Thoracic aorta (tissue), 2 donors: Measurements from ENCODE around the gene IL6ST. TPM values are rescaled to one million over a fixed set of nuclear protein-coding genes. Genes with fewer than 3 reads are reported as not detected.

ENCODE experiments used
- ATAC-seq: fragments of 150-250 bp; one replicate; pipeline ENCODE4 v1.8.0; 2017; ENCODE audit warnings: low read depth; ENCODE audit not compliant: insufficient number of reproducible peaks, low FRiP score
- DNase-seq: peaks from one replicate; pipeline ENCODE4 v3.0.0-alpha.2; 2020; ENCODE audit warnings: low spot score
- H3K27ac ChIP-seq, 2 donors: fragments of 200-600 bp; sonication (generic); 1 replicate in 1 of 2; 2 replicates in 1 of 2; pipeline ENCODE4 v1.5.1; 2016; ENCODE audit warnings: mild to moderate bottlenecking in 2 of 2, moderate library complexity in 2 of 2
- H3K27me3 ChIP-seq: fragments of 200-600 bp; sonication (generic); replicated peaks from 2 replicates; pipeline ENCODE4 v1.6.0; 2016; ENCODE audit warnings: mild to moderate bottlenecking; ENCODE audit not compliant: insufficient read depth
- H3K36me3 ChIP-seq: fragments of 200-600 bp; sonication (generic); one replicate; pipeline ENCODE4 v1.5.1; 2016
- H3K4me1 ChIP-seq, 2 donors: fragments of 200-600 bp; sonication (generic); 1 replicate in 1 of 2; 2 replicates in 1 of 2; pipeline versions ENCODE4 v1.5.1 to v1.6.0; 2016; ENCODE audit warnings: low read depth in 2 of 2, mild to moderate bottlenecking in 1 of 2; ENCODE audit not compliant: control insufficient read depth in 1 of 2
- H3K4me3 ChIP-seq: fragments of 200-600 bp; sonication (generic); 2 replicates; pipeline ENCODE4 v1.5.1; 2016; ENCODE audit warnings: mild to moderate bottlenecking
- H3K9me3 ChIP-seq: fragments of 200-600 bp; sonication (generic); 2 replicates; pipeline ENCODE4 v1.5.1; 2016
- total RNA-seq, 2 donors: library from RNA; depleted of rRNA; stranded (reverse); fragments of >200 nt; gene quantifications; one replicate each; pipeline versions ENCODE4 v1.1.0 to v1.2.3, GENCODE V29; 2016
- TF ChIP-seq, protein P1 (sequence below): fragments of 200-600 bp; sonication (generic); IDR thresholded peaks from one replicate; pipeline ENCODE4 v1.5.1; 2019; ENCODE audit warnings: antibody characterized with exemption

The IL6ST gene
- total RNA-seq, 2 donors from 2014 or later, result 236 to 490 TPM

DNA sequence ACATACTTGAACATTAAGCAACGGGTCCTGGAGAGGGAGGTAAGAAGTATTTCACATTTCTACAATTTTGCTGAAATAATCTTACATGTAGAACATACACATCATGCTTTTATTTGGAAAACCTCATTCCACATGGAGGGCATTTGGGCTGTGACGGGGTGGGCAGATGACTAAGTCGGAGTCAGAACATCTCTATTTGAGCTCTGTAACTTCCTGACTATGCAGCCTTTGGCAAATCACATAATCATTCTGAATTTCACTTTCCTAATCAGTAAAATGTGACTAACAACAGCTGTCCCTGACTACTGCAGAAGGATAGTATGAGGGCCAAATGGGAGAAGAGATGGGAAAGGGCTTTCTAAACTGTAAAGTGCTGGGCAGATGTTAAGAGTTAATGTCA, 17.1 kb upstream of the IL6ST start:
- H3K27ac ChIP-seq, result no peak overlapping the region
- ATAC-seq (no peak), DNase-seq (no peak)
- H3K4me1 ChIP-seq, result no peaks in the 10 kb centered on the region
- no peaks in the 10 kb centered on the region for H3K36me3 ChIP-seq
- H3K27me3 ChIP-seq, result no peaks in the 10 kb centered on the region
- TF ChIP-seq, protein P1, sequence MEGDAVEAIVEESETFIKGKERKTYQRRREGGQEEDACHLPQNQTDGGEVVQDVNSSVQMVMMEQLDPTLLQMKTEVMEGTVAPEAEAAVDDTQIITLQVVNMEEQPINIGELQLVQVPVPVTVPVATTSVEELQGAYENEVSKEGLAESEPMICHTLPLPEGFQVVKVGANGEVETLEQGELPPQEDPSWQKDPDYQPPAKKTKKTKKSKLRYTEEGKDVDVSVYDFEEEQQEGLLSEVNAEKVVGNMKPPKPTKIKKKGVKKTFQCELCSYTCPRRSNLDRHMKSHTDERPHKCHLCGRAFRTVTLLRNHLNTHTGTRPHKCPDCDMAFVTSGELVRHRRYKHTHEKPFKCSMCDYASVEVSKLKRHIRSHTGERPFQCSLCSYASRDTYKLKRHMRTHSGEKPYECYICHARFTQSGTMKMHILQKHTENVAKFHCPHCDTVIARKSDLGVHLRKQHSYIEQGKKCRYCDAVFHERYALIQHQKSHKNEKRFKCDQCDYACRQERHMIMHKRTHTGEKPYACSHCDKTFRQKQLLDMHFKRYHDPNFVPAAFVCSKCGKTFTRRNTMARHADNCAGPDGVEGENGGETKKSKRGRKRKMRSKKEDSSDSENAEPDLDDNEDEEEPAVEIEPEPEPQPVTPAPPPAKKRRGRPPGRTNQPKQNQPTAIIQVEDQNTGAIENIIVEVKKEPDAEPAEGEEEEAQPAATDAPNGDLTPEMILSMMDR, result no peak
- H3K9me3 ChIP-seq, result no peaks in the 10 kb centered on the region
- H3K4me3 ChIP-seq, result no peak overlapping the region

DNA sequence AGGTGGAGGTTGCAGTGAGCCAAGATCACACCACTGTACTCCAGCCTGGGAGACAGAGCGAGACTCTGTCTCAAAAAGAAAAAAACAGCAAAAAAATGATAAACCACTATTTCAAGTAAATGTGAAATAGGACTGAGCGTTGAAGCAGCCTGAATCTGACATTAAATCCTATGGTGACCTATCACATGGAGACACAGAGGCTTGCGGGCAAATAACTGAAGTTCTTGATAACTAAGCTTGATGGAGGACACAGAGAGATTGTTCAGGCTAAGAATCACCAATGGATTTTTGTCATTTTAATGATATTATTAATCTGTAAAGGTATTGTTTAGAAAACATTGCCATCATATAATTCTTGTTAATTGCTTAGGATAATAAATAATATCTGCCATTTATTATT, 15.7 kb upstream of the IL6ST start:
- no peak overlapping the region for H3K27ac ChIP-seq

DNA sequence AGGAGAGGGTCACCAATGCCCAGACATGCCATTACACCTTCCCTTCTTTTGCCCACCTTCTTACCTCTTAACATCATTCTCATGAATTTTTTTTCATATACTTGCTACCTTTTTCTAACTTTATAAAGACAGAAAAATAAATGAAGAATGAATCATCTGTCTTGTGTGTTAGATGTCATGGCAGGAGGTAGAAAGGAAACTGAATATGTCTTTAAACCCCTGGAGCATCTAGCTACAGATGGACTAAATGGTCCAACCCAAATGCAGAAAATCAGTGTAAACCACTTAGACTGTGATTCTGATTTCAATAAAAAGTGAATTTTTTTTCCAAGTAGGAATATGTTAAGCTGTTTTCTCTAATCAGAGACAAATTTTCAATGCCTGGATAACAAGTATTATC, 11.8 kb upstream of the IL6ST start:
- no peaks in the 10 kb centered on the region for H3K4me1 ChIP-seq
- no peak for DNase-seq

More for the DNA sequence above, 15.7 kb upstream of the IL6ST start:
- Histone ChIP-seq H3K4me1 (no peaks in the 10 kb centered on the region), H3K36me3 (no peaks in the 10 kb centered on the region), H3K27me3 (no peaks in the 10 kb centered on the region), H3K4me3 (no peak overlapping the region), H3K9me3 (no peaks in the 10 kb centered on the region)
- TF ChIP-seq, protein P1, result no peak
- DNase-seq (no peak), ATAC-seq (no peak)

DNA sequence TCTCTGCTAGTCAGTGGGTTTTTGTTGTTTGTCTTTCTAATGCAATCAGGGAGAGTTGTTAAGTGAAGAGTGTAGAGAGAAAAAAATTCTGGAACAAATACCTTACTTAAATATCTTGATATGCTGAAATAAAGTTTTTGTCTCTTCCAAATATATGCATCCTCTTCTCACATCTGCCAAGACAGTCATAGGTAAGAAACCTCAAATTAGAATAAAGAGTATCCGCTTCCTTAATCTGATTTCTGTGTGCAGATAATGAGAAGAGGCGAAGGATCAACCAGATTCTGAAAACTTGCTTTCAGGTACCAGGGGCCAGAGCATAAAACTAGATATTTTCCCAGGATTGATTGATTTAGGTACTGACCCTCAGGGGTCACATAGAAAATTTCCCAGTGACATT, 11.3 kb upstream of the IL6ST start:
- DNase-seq, result no peak
- H3K4me1 ChIP-seq, result no peaks in the 10 kb centered on the region
- no peaks in the 10 kb centered on the region for H3K36me3 ChIP-seq
- TF ChIP-seq, protein P1, result no peak
- H3K4me3 ChIP-seq, result no peak overlapping the region
- no peak for ATAC-seq
- no peaks in the 10 kb centered on the region for H3K27me3 ChIP-seq
- H3K27ac ChIP-seq, result no peak overlapping the region
- H3K9me3 ChIP-seq, result peaks cover 6% of the 10 kb centered on the region

More for the DNA sequence above, 11.8 kb upstream of the IL6ST start:
- Histone ChIP-seq H3K9me3 (peaks cover 6% of the 10 kb centered on the region), H3K27me3 (no peaks in the 10 kb centered on the region), H3K36me3 (no peaks in the 10 kb centered on the region), H3K4me3 (no peak overlapping the region), H3K27ac (no peak overlapping the region)
- ATAC-seq, result no peak
- TF ChIP-seq, protein P1, result no peak

DNA sequence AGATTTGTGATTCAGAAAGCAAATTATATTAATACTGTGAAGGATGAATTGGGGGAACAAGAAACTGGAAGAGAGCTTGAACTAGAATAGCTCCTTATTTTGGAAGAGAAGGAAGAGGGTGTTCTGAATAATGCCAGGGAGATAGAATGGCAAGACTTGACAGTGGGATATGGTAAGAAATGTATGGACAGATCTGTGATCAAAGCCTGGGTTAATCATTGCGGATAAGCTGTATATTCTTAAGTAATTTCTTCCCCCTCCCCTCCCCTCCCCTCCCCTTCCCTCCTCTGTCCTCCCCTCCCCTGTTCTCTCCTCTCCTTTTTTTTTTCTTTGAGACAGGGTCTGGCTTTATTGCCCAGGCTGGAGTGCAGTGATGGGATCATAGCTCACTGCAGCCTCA, 10.1 kb upstream of the IL6ST start:
- Histone ChIP-seq H3K27ac (no peak overlapping the region), H3K4me1 (no peaks in the 10 kb centered on the region), H3K27me3 (no peaks in the 10 kb centered on the region), H3K9me3 (peaks cover 6% of the 10 kb centered on the region), H3K36me3 (no peaks in the 10 kb centered on the region), H3K4me3 (no peak overlapping the region)
- DNase-seq (no peak), ATAC-seq (no peak)
- TF ChIP-seq, protein P1, result no peak
